Stimulated activated CD4-positive, alpha-beta T cell treated with anti-CD3 and anti-CD28 coated beads, TNF-alpha, amount 100 ng/mL, for 48 hours (primary cell): ENCODE results near the gene CITED2.

Source experiments
- DNase-seq, 3 donors: peaks; one replicate each; pipeline ENCODE4 v3.0.0-alpha.2; 2020; ENCODE audit warnings: low read depth in 3 of 3

The CITED2 gene

DNA sequence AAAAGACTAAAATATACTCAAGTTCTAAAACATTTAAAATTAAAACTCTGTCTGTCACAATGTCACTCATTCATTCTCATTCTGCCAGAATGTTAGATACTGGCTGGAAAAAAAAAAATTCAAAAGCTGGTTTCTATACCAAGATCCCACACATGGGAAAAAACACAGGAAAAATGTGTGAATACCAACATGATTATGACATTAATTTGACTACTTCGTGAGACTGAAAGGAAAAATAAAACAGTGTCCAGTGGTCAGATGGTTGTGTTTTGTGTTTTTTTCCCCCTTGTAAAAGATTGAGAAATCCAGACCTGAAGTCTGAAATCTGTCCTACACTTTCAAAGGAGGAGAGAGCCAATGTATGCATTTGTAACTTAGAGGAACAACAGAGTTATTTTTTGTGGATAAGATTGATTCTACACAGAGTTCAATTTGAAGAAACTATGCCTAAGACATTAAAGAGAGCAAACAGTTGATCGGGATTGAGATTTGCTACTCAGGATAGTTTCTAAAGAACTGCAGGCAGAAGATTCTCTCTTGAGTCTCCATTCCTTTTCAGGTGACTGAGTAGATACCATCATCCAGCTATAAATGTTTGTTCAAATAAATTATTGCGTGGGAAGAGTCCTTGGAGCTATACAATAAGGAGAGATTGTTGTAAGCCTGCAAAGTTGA lies 43.5 kb downstream of the CITED2 start:
- DNase-seq: no peak

DNA sequence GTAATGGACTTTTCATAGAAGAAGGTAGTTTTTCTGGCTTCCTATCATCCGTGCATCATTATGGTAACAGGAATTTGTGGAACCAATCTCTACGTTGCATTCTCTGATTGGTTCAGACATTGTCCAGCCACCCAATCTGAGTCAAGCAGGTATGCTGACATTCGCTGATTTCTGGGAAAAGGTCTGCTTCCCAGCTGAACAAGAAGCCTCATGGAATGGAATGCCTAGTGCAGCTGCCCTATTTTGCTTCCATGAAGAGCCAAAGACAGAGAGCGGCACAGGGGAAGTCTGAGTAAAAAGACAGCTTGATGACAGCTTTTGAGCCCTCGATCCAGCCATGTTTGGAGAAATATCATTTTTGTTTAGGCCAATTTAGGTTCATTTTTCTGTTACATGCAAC lies 44.1 kb downstream of the CITED2 start:
- no peak for DNase-seq

GRCh38 chr6:139329224-139329623 lies 45.2 kb downstream of the CITED2 start:
- no peak for DNase-seq

DNA sequence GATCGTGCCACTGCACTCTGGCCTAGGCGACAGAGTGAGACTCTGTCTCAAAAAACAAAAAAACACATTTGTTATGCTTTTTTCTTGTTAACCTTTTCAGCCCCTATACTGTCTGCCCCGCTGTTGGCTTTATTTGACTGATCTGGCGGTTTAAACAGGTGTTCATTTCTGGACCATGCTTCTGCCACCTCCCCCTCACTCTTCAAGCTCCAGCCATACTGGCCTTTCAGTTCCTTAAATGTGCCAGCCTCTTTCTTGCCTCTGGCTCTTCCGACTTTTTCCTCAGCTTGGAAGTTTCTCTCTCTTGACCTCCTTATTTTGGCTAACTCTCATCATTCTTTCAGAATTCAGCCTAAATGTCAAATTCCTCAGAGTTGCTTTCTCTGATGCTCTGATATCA lies 47.4 kb downstream of the CITED2 start:
- DNase-seq: no peak

GRCh38 chr6:139325686-139326085 lies 48.8 kb downstream of the CITED2 start:
- no peak for DNase-seq

DNA sequence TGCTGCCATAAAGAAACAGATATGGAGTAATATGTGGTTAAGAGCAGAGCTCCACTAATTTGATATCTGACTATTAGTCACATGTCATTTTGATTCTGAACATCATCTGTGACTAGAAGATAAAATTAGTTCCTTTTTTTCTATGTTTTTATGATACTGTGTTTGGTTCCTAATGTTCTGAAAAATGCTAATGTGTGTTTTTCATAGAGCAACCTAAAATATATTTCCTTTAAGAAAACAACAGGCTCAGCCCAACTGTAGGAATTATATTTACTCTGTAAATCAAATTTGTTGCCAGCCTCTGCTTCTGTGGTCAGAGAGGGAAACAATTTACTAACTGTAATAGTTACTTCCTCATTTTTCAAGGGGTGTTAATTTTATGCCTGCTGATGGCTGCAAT lies 49.3 kb downstream of the CITED2 start:
- DNase-seq: no peak

GRCh38 chr6:139324301-139324555 lies 50.2 kb downstream of the CITED2 start:
- no peak for DNase-seq

- DNase-seq: peak; percentile 56 to 60 (median 59)
Observed at GRCh38 chr6:139323511-139324300, 50.7 kb downstream of the CITED2 start.
